Kidney epithelial cell (primary cell): Measurements from ENCODE around the gene ACSF3. TPM values are rescaled to one million over a fixed set of nuclear protein-coding genes. Genes with fewer than 3 reads are reported as not detected.

Source experiments
- DNase-seq: peaks from one replicate; pipeline ENCODE4 v3.0.0-alpha.2; 2010; ENCODE audit warnings: low read depth
- H3K27me3 ChIP-seq: 2 replicates; pipeline ENCODE4 v1.6.0; 2011; ENCODE audit warnings: low read length; ENCODE audit not compliant: control insufficient read depth, insufficient read depth
- H3K36me3 ChIP-seq: 2 replicates; pipeline ENCODE4 v1.5.1; 2011; ENCODE audit warnings: low read length; ENCODE audit not compliant: control insufficient read depth, insufficient read depth
- H3K4me3 ChIP-seq: 2 replicates; pipeline ENCODE4 v1.5.1; 2011; ENCODE audit warnings: low read depth, mild to moderate bottlenecking, control low read depth, low read length
- CTCF ChIP-seq: IDR thresholded peaks from 2 replicates; pipeline ENCODE4 v1.5.1; 2011; ENCODE audit warnings: mild to moderate bottlenecking, moderate library complexity, low read length, control low read depth, inconsistent platforms; ENCODE audit not compliant: insufficient read depth, poor library complexity, severe bottlenecking
- total RNA-seq: library from RNA; depleted of rRNA; stranded (reverse); fragments of >200 nt; gene quantifications from 2 replicates; pipeline ENCODE4 v1.2.3, GENCODE V29; 2015

ACSF3 gene
- total RNA-seq, 1 donor from 2014 or later: 36.9 TPM

- TF ChIP-seq CTCF: no peak
- no peak for DNase-seq
- no peaks in the 10 kb centered on the region for H3K36me3 ChIP-seq
Observed at GRCh38 chr16:89098767-89099430, 5.2 kb downstream of the ACSF3 start.

GRCh38 chr16:89099905-89100304, 6.3 kb downstream of the ACSF3 start:
- H3K36me3 ChIP-seq: no peaks in the 10 kb centered on the region
- H3K4me3 ChIP-seq: no peak overlapping the region
- no peak for DNase-seq
- no peaks in the 10 kb centered on the region for H3K27me3 ChIP-seq
- TF ChIP-seq CTCF: no peak

More at GRCh38 chr16:89098767-89099430, 5.2 kb downstream of the ACSF3 start:
- no peaks in the 10 kb centered on the region for H3K27me3 ChIP-seq
- no peak overlapping the region for H3K4me3 ChIP-seq

- no peaks in the 10 kb centered on the region for H3K36me3 ChIP-seq
- no peaks in the 10 kb centered on the region for H3K27me3 ChIP-seq
- H3K4me3 ChIP-seq: no peak overlapping the region
- DNase-seq: no peak
- no peak for TF ChIP-seq CTCF
Observed at GRCh38 chr16:89100601-89101302, 7.1 kb downstream of the ACSF3 start.

GRCh38 chr16:89101303-89102040, 7.8 kb downstream of the ACSF3 start:
- H3K36me3 ChIP-seq: no peaks in the 10 kb centered on the region
- no peak for TF ChIP-seq CTCF
- no peaks in the 10 kb centered on the region for H3K27me3 ChIP-seq
- no peak for DNase-seq
- no peak overlapping the region for H3K4me3 ChIP-seq

GRCh38 chr16:89102041-89102471, 8.4 kb downstream of the ACSF3 start:
- no peak for TF ChIP-seq CTCF
- DNase-seq: no peak
- Histone ChIP-seq H3K27me3 (no peaks in the 10 kb centered on the region), H3K36me3 (no peaks in the 10 kb centered on the region), H3K4me3 (no peak overlapping the region)
